SU-DHL-6 (cell line): Measurements from ENCODE around the gene C7orf57.

Experiments
- H2AFZ ChIP-seq: fragments of 200-600 bp; sonication (generic); 2 replicates; pipeline ENCODE4 v1.6.1; 2014; ENCODE audit warnings: low read depth, mild to moderate bottlenecking, moderate library complexity, mixed read lengths, antibody characterized with exemption, low read length; ENCODE audit not compliant: severe bottlenecking
- H3F3A ChIP-seq: fragments of 200-600 bp; shearing (Covaris generic); 2 replicates; pipeline ENCODE4 v1.6.0; 2016; ENCODE audit warnings: antibody characterized with exemption, mild to moderate bottlenecking; ENCODE audit not compliant: insufficient read depth
- H3K27ac ChIP-seq: fragments of 200-600 bp; sonication (generic); 2 replicates; pipeline ENCODE4 v1.5.1; 2016; ENCODE audit warnings: low read depth, mild to moderate bottlenecking, low read length, moderate library complexity, mixed read lengths
- H3K27me3 ChIP-seq: fragments of 200-600 bp; sonication (generic), shearing (Covaris generic); 2 replicates; pipeline ENCODE4 v1.6.0; 2014; ENCODE audit warnings: mild to moderate bottlenecking, low read length
- H3K36me3 ChIP-seq: fragments of 200-600 bp; sonication (generic); 2 replicates; pipeline ENCODE4 v1.6.1; 2014; ENCODE audit warnings: mild to moderate bottlenecking, low read length, mixed read lengths
- H3K4me2 ChIP-seq: fragments of 300-600, 200-600 bp; shearing (Covaris generic), sonication (generic); 2 replicates; pipeline ENCODE4 v1.6.0; 2014; ENCODE audit warnings: low read length, low read depth, mild to moderate bottlenecking; ENCODE audit not compliant: poor library complexity, severe bottlenecking
- H3K4me3 ChIP-seq: fragments of 200-600 bp; sonication (generic); 2 replicates; pipeline ENCODE4 v1.5.1; 2014; ENCODE audit warnings: antibody characterized with exemption, low read length, mild to moderate bottlenecking, mixed read lengths; ENCODE audit not compliant: insufficient read depth, poor library complexity, severe bottlenecking
- H3K79me2 ChIP-seq: fragments of 200-600 bp; sonication (generic); 2 replicates; pipeline ENCODE4 v1.6.1; 2014; ENCODE audit warnings: mild to moderate bottlenecking, low read length, moderate library complexity; ENCODE audit not compliant: insufficient read depth
- H3K9ac ChIP-seq: fragments of 200-600 bp; sonication (generic); 2 replicates; pipeline ENCODE4 v1.7.0; 2014; ENCODE audit warnings: mild to moderate bottlenecking, low read length
- H3K9me2 ChIP-seq: fragments of 200-600 bp; sonication (generic); replicated peaks from 2 replicates; pipeline ENCODE4 v1.6.1; 2014; ENCODE audit warnings: low read length; ENCODE audit not compliant: insufficient read depth
- H3K9me3 ChIP-seq: fragments of 200-600 bp; sonication (generic); 2 replicates; pipeline ENCODE4 v1.6.1; 2014; ENCODE audit warnings: low read length, mixed read lengths; ENCODE audit not compliant: insufficient read depth
- H4K20me1 ChIP-seq: fragments of 200-600 bp; sonication (generic); 2 replicates; pipeline ENCODE4 v1.6.1; 2014; ENCODE audit warnings: low read depth, mild to moderate bottlenecking, antibody characterized with exemption, low read length, moderate library complexity, mixed read lengths
- CTCF ChIP-seq: fragments of 200-600 bp; sonication (generic); IDR thresholded peaks from one replicate; pipeline ENCODE4 v1.5.1; 2017; ENCODE audit warnings: antibody characterized with exemption, mild to moderate bottlenecking, low read length, moderate library complexity; ENCODE audit not compliant: insufficient read depth, poor library complexity, severe bottlenecking
- EZH2phosphoT487 ChIP-seq: fragments of 200-600 bp; sonication (generic), shearing (Covaris generic); conservative IDR thresholded peaks from 2 replicates; pipeline ENCODE4 v1.6.1; 2018; ENCODE audit warnings: mild to moderate bottlenecking, antibody characterized with exemption, low read length, moderate library complexity, mixed read lengths

C7orf57 gene

GRCh38 chr7:48067475-48067874 is 32.1 kb downstream of the C7orf57 start:
- H3K27ac ChIP-seq, result no peak overlapping the region
- H3F3A ChIP-seq, result no peaks in the 10 kb centered on the region
- H3K36me3 ChIP-seq, result no peaks in the 10 kb centered on the region
- H3K27me3 ChIP-seq, result no peaks in the 10 kb centered on the region
- no peaks in the 10 kb centered on the region for H3K9me2 ChIP-seq
- H3K4me3 ChIP-seq, result no peak overlapping the region
- no peak overlapping the region for H3K4me2 ChIP-seq
- no peak overlapping the region for H3K9ac ChIP-seq
- H2AFZ ChIP-seq, result no peak overlapping the region
- H3K9me3 ChIP-seq, result no peaks in the 10 kb centered on the region
- TF ChIP-seq EZH2phosphoT487 (no peak), CTCF (no peak)
- H4K20me1 ChIP-seq, result no peaks in the 10 kb centered on the region
- H3K79me2 ChIP-seq, result no peaks in the 10 kb centered on the region

GRCh38 chr7:48074204-48074654 is 38.9 kb downstream of the C7orf57 start:
- no peaks in the 10 kb centered on the region for H3K36me3 ChIP-seq
- no peaks in the 10 kb centered on the region for H4K20me1 ChIP-seq
- H2AFZ ChIP-seq, result no peak overlapping the region
- H3K27ac ChIP-seq, result no peak overlapping the region
- TF ChIP-seq EZH2phosphoT487 (no peak), CTCF (no peak)
- H3K4me2 ChIP-seq, result no peak overlapping the region
- H3K27me3 ChIP-seq, result no peaks in the 10 kb centered on the region
- no peaks in the 10 kb centered on the region for H3K79me2 ChIP-seq
- H3F3A ChIP-seq, result no peaks in the 10 kb centered on the region
- H3K9me3 ChIP-seq, result no peaks in the 10 kb centered on the region
- H3K9me2 ChIP-seq, result no peaks in the 10 kb centered on the region
- H3K9ac ChIP-seq, result no peak overlapping the region
- H3K4me3 ChIP-seq, result no peak overlapping the region

- no peaks in the 10 kb centered on the region for H3K9me3 ChIP-seq
- H3F3A ChIP-seq, result no peaks in the 10 kb centered on the region
- H2AFZ ChIP-seq, result no peak overlapping the region
- H3K4me2 ChIP-seq, result no peak overlapping the region
- no peaks in the 10 kb centered on the region for H3K9me2 ChIP-seq
- H3K79me2 ChIP-seq, result no peaks in the 10 kb centered on the region
- H3K27me3 ChIP-seq, result no peaks in the 10 kb centered on the region
- H3K4me3 ChIP-seq, result no peak overlapping the region
- H3K9ac ChIP-seq, result no peak overlapping the region
- no peak for TF ChIP-seq CTCF
- TF ChIP-seq EZH2phosphoT487, result no peak
- no peak overlapping the region for H3K27ac ChIP-seq
- H3K36me3 ChIP-seq, result no peaks in the 10 kb centered on the region
- H4K20me1 ChIP-seq, result no peaks in the 10 kb centered on the region
Observed at GRCh38 chr7:48077423-48077822, 42.1 kb downstream of the C7orf57 start.
